Measurements from ENCODE around the gene SEH1L. TPM values are rescaled to one million over a fixed set of nuclear protein-coding genes. Genes with fewer than 3 reads are reported as not detected.
A peak's percentile ranks its signal among the peaks of the same experiment; 100 is the strongest.

Gene SEH1L
- total and polyA plus RNA-seq, 10 of the 15 experiments (the other 5 are each of a cell fraction or from before 2014, with no cell fraction given), result 27.5 to 109 (median 52.8) TPM

DNA sequence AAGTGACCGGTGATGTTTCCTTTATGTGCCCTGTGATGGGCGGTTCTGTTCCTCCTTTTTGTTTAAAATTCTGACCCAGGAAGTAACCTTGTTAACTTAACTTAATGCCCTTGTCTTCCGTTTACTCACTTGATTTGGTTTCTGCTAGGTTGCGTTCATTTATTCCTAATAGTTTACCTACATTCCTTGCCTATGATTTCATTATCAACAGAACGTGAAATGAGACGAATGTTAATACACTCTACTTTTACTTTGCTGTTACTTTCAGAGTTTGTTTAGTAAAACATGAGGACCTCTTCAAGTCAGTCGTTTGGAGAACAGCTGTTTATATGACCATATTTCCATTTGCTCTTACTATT lies 44.0 kb downstream of the SEH1L start:
- under 1% methylated on average over 7 of the region's 7 CpGs for WGBS (ENCODE audit: insufficient coverage, insufficient replicate concordance, low lambda C conversion rate, missing lambda C conversion rate)
- H3K9ac ChIP-seq (ENCODE audit: control insufficient read depth, insufficient read depth, low read length), result peak overlapping the region; percentile 95
- H3K27me3 ChIP-seq (replicated peaks in 1 of 2; ENCODE audit: control insufficient read depth in 2 of 2, insufficient read depth in 2 of 2, low read length in 1 of 2), result no peaks in the 10 kb centered on the region
- BruUV-seq (replicated peaks), result no TSS peak
- intact Hi-C loops (cut with micrococcal nuclease; ENCODE audit: unreplicated experiment) (loop anchor here (2.0 to 10.0 kb wide), 5 partner anchors 41 to 743 kb away; partner anchors contain the start of gene PTPN2), in situ Hi-C loops (cut with MboI) (no loop called here)
- no peak for DNase-seq (ENCODE audit: low read depth, low spot score)
- FAIRE-seq, result no peak
- H3K4me3 ChIP-seq, result peak overlapping the region; percentile 76
- no peaks in the 10 kb centered on the region for H4K20me1 ChIP-seq (ENCODE audit: control insufficient read depth, insufficient read depth)
- ChIA-PET SMC1A (ENCODE audit: uncharacterized antibody, unreplicated experiment) (interaction anchor here (1.7 kb wide), 1 partner anchor 8 kb away, joined by 8 read pairs; no protein-coding TSS in a partner anchor), RAD21 (ENCODE audit: unreplicated experiment) (no interaction called here), POLR2A (interaction anchor here (1.2 to 1.9 kb wide), 3 partner anchors 9 to 614 kb away, joined by 3 to 5 read pairs (median 4); partner anchors contain the start of gene AFG3L2), CTCF (interaction anchor here (1.4 to 1.7 kb wide), 2 partner anchors 8 to 12 kb away, joined by 3 to 7 read pairs; no protein-coding TSS in a partner anchor)
- peaks cover 57% of the 10 kb centered on the region for H3K79me2 ChIP-seq (ENCODE audit: control insufficient read depth, insufficient read depth, low read length)
- peaks cover 16% of the 10 kb centered on the region for H3K4me1 ChIP-seq (ENCODE audit: control insufficient read depth, insufficient read depth, low read length)
- no peaks in the 10 kb centered on the region; the same call in 2 of the 3 replicates for H3K9me3 ChIP-seq (replicated peaks; ENCODE audit: control insufficient read depth, insufficient read depth, low read length)
- peak overlapping the region; percentile 93 for H2AFZ ChIP-seq (ENCODE audit: control insufficient read depth, low read depth, low read length)
- ATAC-seq, result no peak
- H3K4me2 ChIP-seq (ENCODE audit: control insufficient read depth, insufficient read depth), result peak overlapping the region; percentile 89
- H3K36me3 ChIP-seq (ENCODE audit: control insufficient read depth in 2 of 2, insufficient read depth in 2 of 2, low read length in 1 of 2), result peaks cover 0 to 8% of the 10 kb centered on the region in 2 experiments; a peak in 2 of 4 replicates
- H3K27ac ChIP-seq (ENCODE audit: control insufficient read depth, insufficient read depth), result peak overlapping the region; percentile 94
- TF ChIP-seq, protein P1, sequence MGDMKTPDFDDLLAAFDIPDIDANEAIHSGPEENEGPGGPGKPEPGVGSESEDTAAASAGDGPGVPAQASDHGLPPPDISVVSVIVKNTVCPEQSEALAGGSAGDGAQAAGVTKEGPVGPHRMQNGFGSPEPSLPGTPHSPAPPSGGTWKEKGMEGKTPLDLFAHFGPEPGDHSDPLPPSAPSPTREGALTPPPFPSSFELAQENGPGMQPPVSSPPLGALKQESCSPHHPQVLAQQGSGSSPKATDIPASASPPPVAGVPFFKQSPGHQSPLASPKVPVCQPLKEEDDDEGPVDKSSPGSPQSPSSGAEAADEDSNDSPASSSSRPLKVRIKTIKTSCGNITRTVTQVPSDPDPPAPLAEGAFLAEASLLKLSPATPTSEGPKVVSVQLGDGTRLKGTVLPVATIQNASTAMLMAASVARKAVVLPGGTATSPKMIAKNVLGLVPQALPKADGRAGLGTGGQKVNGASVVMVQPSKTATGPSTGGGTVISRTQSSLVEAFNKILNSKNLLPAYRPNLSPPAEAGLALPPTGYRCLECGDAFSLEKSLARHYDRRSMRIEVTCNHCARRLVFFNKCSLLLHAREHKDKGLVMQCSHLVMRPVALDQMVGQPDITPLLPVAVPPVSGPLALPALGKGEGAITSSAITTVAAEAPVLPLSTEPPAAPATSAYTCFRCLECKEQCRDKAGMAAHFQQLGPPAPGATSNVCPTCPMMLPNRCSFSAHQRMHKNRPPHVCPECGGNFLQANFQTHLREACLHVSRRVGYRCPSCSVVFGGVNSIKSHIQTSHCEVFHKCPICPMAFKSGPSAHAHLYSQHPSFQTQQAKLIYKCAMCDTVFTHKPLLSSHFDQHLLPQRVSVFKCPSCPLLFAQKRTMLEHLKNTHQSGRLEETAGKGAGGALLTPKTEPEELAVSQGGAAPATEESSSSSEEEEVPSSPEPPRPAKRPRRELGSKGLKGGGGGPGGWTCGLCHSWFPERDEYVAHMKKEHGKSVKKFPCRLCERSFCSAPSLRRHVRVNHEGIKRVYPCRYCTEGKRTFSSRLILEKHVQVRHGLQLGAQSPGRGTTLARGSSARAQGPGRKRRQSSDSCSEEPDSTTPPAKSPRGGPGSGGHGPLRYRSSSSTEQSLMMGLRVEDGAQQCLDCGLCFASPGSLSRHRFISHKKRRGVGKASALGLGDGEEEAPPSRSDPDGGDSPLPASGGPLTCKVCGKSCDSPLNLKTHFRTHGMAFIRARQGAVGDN (IDR thresholded peaks at IDR 0.05), result peak; percentile 11; the same call in 1 of the 2 replicates
- TF ChIP-seq, protein P2, sequence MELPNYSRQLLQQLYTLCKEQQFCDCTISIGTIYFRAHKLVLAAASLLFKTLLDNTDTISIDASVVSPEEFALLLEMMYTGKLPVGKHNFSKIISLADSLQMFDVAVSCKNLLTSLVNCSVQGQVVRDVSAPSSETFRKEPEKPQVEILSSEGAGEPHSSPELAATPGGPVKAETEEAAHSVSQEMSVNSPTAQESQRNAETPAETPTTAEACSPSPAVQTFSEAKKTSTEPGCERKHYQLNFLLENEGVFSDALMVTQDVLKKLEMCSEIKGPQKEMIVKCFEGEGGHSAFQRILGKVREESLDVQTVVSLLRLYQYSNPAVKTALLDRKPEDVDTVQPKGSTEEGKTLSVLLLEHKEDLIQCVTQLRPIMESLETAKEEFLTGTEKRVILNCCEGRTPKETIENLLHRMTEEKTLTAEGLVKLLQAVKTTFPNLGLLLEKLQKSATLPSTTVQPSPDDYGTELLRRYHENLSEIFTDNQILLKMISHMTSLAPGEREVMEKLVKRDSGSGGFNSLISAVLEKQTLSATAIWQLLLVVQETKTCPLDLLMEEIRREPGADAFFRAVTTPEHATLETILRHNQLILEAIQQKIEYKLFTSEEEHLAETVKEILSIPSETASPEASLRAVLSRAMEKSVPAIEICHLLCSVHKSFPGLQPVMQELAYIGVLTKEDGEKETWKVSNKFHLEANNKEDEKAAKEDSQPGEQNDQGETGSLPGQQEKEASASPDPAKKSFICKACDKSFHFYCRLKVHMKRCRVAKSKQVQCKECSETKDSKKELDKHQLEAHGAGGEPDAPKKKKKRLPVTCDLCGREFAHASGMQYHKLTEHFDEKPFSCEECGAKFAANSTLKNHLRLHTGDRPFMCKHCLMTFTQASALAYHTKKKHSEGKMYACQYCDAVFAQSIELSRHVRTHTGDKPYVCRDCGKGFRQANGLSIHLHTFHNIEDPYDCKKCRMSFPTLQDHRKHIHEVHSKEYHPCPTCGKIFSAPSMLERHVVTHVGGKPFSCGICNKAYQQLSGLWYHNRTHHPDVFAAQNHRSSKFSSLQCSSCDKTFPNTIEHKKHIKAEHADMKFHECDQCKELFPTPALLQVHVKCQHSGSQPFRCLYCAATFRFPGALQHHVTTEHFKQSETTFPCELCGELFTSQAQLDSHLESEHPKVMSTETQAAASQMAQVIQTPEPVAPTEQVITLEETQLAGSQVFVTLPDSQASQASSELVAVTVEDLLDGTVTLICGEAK (IDR thresholded peaks at IDR 0.05; ENCODE audit: borderline replicate concordance), result peak; percentile 42; the same call in 1 of the 2 replicates
- TF ChIP-seq SMARCA5 (IDR thresholded peaks at IDR 0.05) (0 out of 2 replicates have a peak, but pooled peaks have one; percentile 4), CBX5 (IDR thresholded peaks at IDR 0.05; ENCODE audit: low read depth) (0 out of 2 replicates have a peak, but pooled peaks have one; percentile 47), GABPA (IDR thresholded peaks at IDR 0.05; ENCODE audit: low read depth) (0 out of 2 replicates have a peak, but pooled peaks have one; percentile 11), SRF (IDR thresholded peaks at IDR 0.05; ENCODE audit: low read depth in 2 of 2, low read length in 2 of 2) (no peak), MYB (IDR thresholded peaks at IDR 0.05; ENCODE audit: borderline replicate concordance, low read depth, low read length) (no peak), CHD4 (IDR thresholded peaks at IDR 0.05) (no peak), BACH1 (IDR thresholded peaks at IDR 0.05; ENCODE audit: borderline replicate concordance) (no peak), POLR2AphosphoS5 (IDR thresholded peaks at IDR 0.05; ENCODE audit: low read length) (no peak; the same call in 1 of the 2 replicates)
- TF ChIP-seq, protein P3, sequence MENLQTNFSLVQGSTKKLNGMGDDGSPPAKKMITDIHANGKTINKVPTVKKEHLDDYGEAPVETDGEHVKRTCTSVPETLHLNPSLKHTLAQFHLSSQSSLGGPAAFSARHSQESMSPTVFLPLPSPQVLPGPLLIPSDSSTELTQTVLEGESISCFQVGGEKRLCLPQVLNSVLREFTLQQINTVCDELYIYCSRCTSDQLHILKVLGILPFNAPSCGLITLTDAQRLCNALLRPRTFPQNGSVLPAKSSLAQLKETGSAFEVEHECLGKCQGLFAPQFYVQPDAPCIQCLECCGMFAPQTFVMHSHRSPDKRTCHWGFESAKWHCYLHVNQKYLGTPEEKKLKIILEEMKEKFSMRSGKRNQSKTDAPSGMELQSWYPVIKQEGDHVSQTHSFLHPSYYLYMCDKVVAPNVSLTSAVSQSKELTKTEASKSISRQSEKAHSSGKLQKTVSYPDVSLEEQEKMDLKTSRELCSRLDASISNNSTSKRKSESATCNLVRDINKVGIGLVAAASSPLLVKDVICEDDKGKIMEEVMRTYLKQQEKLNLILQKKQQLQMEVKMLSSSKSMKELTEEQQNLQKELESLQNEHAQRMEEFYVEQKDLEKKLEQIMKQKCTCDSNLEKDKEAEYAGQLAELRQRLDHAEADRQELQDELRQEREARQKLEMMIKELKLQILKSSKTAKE (IDR thresholded peaks at IDR 0.05; ENCODE audit: low read depth, poor library complexity, severe bottlenecking), result peak; percentile 29
